Measurements from ENCODE around the gene PRTG.

- no peak for TF ChIP-seq JUN (CRISPR knock-in tag; IDR thresholded peaks at IDR 0.05)
- no peak for TF ChIP-seq MYBL2 (CRISPR knock-in tag; IDR thresholded peaks at IDR 0.05)
- TF ChIP-seq ZNF416 (CRISPR knock-in tag; IDR thresholded peaks at IDR 0.05) = no peak
- TF ChIP-seq MAX (CRISPR knock-in tag; IDR thresholded peaks at IDR 0.05) = no peak
- no peak for TF ChIP-seq CTCF (IDR thresholded peaks at IDR 0.05)
- no peak for TF ChIP-seq FOXJ3 (CRISPR knock-in tag; IDR thresholded peaks at IDR 0.05; ENCODE audit: borderline replicate concordance)
- no peak for TF ChIP-seq ZNF121 (CRISPR knock-in tag; IDR thresholded peaks at IDR 0.05)
Measured at GRCh38 chr15:55669270-55669669, 73.7 kb downstream of the PRTG start.

All from WTC11 (cell line).